GM10248 (cell line): ENCODE data around the gene SPATA31D4.

Source experiments
- CTCF ChIA-PET: fragments of 300-600 bp; sonication (Branson Sonifier 250); formaldehyde crosslinking; extraction: SDS; loops from one replicate; lab custom pipeline; 2021; ENCODE audit warnings: antibody characterized with exemption; lab: Yijun Ruan, JAX
- POLR2A ChIA-PET: fragments of 350-650 bp; sonication (Branson Sonifier 250); formaldehyde crosslinking; extraction: SDS; loops from one replicate; lab custom pipeline; 2020; ENCODE audit warnings: antibody characterized with exemption; lab: Yijun Ruan, JAX
- DNase-seq: peaks from one replicate; pipeline ENCODE4 v3.0.0; 2012; ENCODE audit errors: extremely low spot score
- TF ChIP-seq, protein P1 (sequence below): IDR thresholded peaks from 2 replicates; pipeline ENCODE4 v1.5.1; 2012; ENCODE audit warnings: mild to moderate bottlenecking, low read depth; ENCODE audit errors: extremely low read depth, missing control alignments, control extremely low read depth

SPATA31D4 gene

DNA sequence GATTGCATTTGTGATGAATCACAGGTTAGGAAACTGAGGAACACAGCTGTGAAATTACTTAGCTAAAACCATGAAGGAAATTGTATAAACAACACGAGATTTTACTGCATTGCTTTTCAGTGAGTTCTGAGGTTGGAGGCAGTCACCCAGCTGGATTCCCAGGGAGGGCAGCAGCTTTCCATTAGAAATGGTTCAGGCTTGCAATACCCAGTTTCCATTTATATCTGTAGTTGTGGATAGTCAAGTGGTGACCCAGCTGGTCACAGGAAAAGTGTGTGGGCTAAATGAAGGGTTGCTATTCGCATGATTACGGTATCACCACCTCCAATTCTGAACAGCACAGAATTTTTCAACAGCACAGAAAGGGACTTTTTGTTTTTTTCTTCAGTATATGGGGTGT, 34.3 kb upstream of the SPATA31D4 start:
- ChIA-PET CTCF (interaction anchor here (0.9 kb wide), 1 partner anchor 12 kb away, joined by 3 read pairs; no protein-coding TSS in a partner anchor), POLR2A (no interaction called here)
- TF ChIP-seq, protein P1, sequence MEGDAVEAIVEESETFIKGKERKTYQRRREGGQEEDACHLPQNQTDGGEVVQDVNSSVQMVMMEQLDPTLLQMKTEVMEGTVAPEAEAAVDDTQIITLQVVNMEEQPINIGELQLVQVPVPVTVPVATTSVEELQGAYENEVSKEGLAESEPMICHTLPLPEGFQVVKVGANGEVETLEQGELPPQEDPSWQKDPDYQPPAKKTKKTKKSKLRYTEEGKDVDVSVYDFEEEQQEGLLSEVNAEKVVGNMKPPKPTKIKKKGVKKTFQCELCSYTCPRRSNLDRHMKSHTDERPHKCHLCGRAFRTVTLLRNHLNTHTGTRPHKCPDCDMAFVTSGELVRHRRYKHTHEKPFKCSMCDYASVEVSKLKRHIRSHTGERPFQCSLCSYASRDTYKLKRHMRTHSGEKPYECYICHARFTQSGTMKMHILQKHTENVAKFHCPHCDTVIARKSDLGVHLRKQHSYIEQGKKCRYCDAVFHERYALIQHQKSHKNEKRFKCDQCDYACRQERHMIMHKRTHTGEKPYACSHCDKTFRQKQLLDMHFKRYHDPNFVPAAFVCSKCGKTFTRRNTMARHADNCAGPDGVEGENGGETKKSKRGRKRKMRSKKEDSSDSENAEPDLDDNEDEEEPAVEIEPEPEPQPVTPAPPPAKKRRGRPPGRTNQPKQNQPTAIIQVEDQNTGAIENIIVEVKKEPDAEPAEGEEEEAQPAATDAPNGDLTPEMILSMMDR: no peak
- no peak for DNase-seq

DNA sequence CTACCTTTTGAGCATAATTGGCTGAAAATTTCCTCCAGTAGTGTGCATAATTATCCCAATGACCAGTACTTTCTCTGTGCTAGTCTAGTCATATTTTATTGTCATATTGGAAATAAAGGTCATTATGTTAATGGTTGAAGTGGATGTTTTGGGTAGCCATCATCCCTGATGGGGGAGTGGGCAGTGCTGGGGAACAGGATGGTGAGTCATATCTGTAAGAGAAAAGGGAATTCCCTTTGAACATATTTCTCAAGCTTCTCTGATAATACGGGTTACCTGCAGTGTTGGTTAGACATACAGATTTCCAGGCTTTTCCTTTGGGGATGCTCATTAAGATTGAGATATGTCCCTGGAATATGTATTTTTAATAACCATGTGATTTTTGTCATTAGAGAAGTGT, 33.3 kb upstream of the SPATA31D4 start:
- no peak for DNase-seq
- TF ChIP-seq, protein P1: no peak
- ChIA-PET POLR2A (no interaction called here), CTCF (no interaction called here)

DNA sequence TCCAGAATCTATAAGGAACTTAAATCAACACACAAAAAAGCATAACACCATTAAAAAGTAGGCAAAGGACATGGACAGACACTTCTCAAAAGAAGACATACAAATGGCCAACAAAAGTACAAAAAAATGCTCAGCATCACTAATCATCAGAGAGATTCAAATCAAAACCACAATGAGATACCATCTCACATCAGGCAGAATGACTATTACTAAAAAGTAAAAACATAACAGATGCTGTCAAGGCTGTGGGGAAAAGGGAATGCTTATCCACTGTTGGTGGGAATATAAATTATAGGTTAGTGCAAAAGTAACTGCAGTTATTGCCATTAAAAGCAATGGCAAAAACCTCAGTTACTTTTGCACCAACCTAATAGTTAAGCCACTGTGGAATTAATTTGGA, 32.2 kb upstream of the SPATA31D4 start:
- DNase-seq: no peak
- ChIA-PET CTCF (no interaction called here), POLR2A (no interaction called here)
- TF ChIP-seq, protein P1: no peak

DNA sequence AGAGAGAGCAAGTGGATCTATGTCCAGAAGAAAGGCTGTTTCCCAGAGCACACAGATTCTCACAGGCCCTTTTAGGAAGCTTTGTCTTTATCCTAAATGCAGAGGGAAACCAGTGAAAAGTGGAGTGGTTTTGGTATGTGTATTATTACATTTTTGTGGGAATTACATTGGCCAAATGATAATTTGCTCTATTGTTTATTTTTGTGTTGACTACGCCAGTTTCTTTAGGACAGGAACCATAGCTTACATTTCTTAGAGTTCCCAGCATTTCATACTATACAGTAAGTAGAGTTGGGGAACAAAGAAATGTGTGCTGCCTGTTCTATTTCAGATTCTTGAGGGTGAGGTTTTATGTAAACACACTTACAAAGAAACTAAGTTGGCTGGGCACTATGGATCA, 29.4 kb upstream of the SPATA31D4 start:
- TF ChIP-seq, protein P1: no peak
- ChIA-PET POLR2A (no interaction called here), CTCF (interaction anchor here (1.4 kb wide), 1 partner anchor 12 kb away, joined by 3 read pairs; no protein-coding TSS in a partner anchor)
- no peak for DNase-seq

DNA sequence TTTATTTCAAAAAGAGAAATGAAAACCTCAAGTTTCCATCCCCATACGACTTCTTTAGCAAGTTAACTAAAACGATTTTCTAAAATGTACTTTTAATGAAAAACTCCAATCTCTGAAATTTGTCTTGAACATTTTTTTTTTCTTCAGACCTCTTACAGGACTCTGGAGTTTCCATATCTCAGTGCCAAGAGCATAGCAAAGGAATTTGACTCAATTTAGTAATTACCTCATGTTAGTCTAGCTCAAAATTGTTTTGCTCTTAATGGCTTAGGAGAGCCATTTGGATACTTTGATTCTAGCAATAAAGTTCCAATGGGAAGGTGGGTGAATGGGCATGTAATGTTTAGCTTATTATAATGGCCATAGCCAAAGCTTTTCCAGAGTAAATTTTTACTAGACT, 26.0 kb upstream of the SPATA31D4 start:
- no peak for DNase-seq
- CTCF ChIA-PET: no interaction called here
- POLR2A ChIA-PET: no interaction called here
- TF ChIP-seq, protein P1: no peak

DNA sequence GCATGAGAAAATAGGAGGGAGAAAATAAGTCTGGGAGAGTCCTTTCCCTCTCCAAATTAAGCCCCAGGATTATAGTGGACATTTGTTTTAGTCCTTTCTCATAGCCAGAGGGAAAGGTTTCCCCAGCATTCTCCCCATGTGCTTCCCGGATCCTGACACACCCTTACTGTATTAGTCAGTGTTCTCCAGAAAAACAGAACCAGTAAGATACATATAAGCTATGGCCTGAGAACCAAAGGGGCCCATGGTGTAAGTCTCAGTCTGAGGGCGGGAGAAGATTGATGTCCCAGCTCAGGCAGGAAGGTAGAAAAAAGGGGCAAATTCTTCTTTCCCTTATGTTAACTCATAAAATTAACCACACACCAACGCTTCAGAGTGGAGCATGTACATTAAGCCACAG, 25.6 kb upstream of the SPATA31D4 start:
- TF ChIP-seq, protein P1: no peak
- ChIA-PET CTCF (no interaction called here), POLR2A (no interaction called here)
- no peak for DNase-seq

DNA sequence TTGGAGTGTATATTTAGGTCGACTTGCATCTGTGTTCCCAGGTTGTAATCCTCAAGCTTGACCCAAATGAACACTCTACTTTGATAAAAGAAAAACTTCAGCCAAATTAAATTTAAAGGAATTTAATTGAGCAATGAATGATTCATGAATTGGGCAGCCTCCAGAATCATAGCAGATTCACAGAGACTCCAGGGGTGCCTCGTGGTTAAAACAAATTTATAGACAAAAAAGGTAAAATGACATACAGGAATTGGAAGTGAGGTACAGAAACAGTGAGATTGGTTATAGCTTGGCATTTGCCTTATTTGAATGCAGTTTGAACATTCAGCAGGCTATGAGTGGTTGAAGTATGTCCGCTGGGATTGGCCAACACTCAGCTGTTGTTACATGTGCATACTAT, 21.6 kb upstream of the SPATA31D4 start:
- CTCF ChIA-PET: no interaction called here
- TF ChIP-seq, protein P1: no peak
- no peak for DNase-seq
- POLR2A ChIA-PET: no interaction called here
